ENCODE results near the gene SFT2D1.
"Not testable (repeated sequence)": the region's sequence is repeated elsewhere in the genome, so short reads cannot be mapped to it uniquely, and the experiment has no call there.

Gene SFT2D1

DNA sequence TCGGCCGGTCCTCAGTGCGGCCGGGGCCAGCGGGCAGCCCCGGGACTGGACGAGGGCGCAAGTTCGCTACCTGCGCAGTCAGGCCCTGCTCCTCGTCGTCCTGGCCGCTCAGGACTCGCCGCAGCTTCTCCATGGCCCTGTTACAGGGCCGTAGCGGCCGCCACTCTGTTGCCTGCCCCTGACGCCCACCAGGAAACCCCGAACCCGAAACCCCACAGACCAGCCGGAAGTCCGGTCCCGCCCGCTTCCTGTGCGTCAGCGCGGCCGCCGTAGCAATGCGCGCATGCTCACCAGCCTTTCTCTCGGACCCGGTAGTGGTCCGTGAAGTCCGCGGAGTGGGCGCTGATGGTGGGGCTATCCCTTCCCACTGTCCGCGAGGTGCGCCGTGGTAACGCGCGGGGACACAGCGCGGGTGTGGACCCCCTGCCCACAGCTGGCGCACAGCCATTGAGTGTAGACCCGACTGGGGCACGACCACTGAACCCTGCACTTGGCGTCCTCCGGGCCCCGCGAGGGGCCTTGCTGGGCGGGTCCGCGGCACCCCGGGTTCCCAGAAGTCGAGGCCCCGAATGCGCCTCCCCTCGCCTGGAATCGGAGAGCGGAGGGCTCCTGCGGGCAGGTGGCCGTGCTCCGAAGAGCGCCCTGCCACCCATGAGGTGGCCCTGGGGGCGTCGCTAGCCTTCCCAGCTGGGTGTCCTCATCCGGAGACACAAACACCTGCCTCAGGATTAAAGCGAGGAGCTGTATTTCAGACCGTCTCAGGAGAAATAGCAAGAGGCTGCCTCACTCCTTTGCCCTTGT is at the start of gene SFT2D1:
Gene SFT2D1, minus strand, starts transcription at position 197 of the 801 bp plus-strand sequence. Its CDS starts 64 bp downstream, at position 133.
- peak; percentile 9 to 70 for DNase-seq

DNA sequence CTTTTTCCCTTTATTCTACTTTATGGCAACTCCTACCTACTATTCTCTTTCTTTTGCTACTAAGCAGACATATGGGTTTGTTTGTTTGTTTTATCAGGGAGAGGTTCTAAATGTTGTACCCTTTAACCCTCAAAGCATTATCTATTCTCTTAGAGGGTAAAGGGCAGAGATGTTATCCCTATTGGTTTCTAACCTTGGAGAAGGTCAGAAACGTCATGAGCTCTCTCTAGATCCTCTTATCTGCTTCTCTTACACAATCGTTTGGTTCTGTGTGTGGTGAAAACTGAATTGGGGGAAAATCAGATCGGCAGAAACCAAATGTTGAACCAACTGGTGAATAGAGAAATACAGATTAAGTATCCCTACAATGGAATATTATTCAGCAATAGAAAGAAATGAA is 46.8 kb upstream of the SFT2D1 start:
- DNase-seq = no peak

DNA sequence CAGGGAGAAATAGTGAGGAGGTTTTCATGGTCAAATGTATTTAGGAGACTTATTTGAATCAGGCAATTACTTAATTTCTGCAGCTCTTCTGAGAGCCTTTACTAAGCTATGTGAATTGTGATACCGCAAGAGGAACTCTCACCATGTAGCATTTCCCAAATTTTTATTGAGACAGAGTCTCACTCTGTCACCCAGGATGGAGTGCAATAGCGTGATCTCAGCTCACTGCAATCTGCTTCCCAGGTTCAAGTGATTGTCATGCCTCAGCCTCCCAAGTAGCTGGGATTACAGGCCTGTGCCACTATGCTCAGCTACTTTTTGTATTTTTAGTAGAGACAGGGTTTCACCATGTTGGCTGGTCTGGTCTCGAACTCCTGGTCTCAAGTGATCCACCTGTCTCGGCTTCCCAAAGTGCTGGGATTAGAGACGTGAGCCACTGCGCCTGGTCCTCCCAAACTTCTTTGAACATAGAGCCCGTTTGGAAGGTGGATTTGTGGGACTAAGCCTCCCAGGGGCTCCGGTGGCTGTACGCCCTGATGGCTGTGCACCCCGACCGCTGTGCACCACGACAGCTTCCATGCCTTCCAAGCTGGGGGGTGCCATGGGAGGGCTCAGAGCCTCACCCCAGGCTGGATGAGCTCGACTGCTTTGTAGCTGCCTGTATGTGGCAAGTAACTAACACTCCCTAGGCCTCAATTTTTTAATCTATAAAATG is 46.1 kb upstream of the SFT2D1 start:
- no peak for DNase-seq

DNA sequence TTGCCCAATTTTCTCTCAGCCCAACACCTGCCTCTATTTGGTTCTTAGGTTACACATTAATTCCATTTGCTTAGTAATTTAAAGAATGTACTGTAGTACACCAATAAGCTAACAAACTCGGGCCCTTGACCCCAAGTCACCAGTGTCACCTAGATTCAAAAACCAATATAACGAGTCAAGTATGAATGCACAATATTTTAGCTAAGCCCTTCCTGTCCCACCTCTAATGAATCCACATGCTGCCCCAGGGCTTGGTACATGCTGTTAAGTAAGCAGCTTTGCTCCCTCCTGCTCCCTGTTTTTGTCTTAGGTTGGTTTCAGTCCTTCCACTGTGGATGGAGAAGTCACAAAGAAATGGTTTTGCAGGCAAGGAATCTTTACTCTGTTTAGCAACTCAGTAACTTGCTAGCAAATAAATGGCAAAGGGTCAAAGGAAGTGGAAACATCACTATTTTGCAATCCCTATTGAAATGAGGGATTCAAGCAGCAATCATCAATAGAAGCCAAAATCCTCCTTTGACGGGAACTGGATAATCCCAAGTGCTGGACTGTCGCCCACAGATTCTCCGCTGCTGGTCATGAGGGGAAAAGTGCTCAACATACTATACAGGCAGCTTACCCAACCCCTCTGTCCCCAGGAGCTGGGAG is 45.4 kb upstream of the SFT2D1 start:
- DNase-seq = no peak

DNA sequence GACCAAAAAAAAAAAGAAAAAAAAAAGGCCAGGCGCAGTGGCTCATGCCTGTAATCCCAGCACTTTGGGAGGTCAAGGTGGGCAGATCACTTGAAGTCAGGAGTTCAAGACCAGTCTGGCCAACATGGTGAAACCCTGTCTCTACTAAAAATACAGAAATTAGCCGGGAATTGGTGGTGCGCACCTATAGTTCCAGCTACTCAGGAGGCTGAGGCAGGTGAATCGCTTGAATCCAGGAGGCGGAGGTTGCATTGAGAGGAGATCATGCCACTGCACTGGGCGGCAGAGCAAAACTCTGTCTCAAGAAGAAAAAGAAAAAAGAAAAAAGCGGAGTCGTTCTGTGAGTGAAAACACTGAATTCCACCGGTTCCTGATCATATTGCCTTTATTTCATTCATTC is 44.8 kb upstream of the SFT2D1 start:
- DNase-seq = not testable (repeated sequence)

DNA sequence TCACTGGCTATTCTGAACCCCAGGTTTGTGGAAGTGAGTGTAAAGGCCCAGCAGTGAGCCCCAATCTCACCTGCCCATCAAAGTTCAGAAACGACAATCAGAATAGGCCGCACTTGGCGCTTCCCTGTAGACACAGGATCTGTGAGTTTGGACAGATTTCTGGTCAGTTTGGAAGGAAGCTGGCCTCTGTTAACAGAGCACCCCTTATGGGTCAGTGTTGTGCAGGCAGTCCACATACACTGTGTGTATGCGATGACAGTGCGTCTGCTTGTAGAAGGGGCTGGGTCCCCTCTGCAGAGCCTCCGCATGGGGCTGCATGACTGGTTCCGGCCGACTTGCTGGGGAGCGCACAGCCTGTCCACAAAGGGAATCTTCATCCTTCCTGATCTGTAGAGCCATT is 43.8 kb upstream of the SFT2D1 start:
- DNase-seq = no peak

DNA sequence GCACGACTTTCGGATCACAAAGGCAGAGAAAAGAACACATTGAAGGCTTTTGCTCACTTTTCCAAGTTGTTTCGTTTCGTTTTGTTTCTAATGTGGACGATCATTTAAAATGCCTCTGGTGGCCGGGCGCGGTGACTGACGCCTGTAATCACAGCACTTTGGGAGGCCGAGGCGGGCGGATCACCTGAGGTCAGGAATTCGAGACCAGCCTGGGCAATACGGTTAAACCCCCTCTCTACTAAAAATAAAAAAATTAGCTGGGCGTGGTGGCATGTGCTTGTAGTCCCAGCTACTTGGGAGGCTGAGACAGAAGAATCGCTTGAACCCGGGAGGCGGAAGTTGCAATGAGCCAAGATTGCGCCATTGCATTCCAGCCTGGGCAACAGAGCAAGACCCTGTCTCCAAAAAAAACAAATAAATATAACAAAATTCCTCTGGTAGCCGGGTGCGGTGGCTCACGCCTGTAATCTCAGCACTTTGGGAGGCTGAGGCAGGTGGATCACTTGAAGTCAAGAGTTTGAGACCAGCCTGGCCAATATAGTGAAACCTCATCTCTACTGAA is 41.5 kb upstream of the SFT2D1 start:
- not testable (repeated sequence) for DNase-seq

DNA sequence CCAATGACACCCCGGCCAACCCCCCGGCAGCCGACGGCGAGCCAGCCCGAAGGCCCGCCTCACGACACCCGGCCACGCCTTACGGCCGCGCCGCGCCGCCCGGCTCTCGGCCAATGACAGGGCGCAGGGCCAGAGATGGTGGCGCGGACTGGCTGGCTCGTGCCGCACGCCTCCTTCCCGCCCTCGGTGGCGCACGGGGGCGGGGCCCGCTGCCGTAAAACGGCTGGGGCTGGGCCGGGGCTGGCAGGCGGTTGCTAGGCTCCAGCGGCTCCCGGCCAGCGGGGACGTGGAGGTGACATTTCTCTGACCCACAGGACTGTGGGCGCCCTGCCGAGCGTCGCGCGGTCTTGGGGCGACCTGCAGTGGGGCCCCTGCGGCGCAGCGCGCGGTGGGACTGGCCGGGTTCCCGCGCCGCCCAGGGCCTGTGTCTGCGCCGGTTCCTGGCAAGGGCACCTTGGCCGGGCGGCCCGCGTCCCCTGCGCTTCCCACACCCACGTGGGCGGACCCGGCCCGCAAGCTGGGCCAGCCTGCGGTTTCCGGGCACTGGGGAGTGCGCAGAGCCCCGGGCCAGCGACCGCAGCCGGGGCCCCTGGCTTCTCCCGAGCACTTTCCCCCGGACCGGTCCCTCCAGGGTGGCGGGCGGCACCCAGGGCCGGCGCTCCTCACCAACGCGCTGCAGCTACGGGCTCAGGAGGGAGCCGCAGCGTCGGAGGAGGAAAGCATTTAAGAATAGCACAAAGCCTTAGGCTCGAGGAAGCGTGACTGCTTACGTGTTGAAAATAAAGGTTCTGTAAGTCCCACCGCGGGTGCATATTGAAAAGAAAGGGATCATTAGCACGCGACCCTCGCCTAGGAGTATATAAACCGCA is 40.8 kb upstream of the SFT2D1 start, which contains the start of gene MPC1:
Gene MPC1, minus strand, starts transcription at position 8 of the 869 bp plus-strand sequence. CDS start 64 bp downstream, outside the sequence.
- DNase-seq = peak; percentile 69 to 93

DNA sequence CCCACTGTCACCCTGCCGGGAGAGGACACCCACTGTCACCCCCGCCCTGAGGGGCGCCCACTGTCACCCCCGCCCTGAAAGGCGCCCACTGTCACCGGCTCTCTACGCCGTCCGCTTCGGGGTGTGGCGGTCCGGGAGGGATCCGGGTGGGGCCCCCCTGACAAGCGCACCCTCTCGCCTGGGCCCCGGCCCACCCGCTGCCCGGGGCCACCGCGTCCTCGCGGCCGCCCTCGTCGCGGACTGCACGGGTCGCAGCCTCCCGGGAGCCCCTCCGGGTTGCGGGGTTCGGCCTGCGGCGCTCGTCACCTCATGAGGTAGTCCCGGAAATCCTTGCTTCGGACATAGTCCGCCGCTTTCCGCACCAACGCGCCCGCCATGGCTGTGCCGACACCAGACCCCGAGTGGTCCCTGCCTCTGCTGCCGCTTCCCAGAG is 40.2 kb upstream of the SFT2D1 start:
- no peak for DNase-seq

DNA sequence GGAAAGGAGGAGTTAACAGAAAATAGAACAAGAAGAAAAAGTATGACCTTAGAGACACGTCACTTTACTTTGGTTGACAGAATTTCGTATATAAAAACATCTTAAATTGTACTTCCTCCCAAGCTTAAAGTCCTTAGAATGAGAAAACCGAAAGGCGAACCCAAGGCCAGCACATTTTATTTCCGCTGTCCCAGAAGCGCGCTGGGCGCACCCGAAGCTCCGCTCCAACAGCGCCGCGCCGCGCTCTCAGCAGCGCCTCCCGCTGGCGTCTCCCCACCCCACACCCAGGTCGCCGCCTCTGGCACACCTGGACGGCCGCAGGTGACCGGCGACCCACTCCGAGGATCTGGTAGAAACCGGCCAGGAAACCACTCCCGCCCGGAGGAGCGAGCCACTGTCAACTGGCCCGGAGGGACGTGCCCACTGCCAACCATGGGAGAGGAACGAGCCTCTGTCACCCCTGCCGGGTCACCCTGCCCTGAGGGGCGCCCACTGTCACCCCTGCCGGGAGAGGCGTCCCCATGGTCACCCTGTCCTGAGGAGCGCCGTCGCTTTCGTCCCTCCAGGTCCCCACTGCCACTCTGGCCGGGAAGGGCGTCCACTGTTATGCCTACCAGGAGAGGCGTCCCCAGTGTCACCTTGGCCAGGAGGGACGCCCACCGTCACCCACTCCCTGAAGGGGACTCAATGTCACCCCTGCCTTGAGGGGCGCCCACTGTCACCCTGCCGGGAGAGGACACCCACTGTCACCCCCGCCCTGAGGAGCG is 39.6 kb upstream of the SFT2D1 start:
- DNase-seq = peak in 1 of 2 experiments; percentile 2

DNA sequence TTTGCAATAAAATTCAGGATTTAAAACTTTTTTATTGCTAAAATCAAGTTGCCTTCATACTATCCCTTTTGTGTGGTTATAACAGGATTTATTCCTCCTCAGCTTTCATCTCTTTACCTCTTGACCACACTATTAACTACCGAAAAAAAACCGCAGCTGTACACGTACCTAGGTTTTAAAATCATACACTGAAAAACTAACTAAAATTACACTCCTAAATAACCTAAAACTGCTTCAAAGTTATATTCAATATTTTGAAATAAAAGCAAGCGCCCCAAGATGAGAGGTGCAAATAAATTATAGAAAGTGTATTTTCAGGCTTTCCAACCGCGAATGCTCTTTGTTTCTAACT is 39.0 kb upstream of the SFT2D1 start:
- DNase-seq = no peak

DNA sequence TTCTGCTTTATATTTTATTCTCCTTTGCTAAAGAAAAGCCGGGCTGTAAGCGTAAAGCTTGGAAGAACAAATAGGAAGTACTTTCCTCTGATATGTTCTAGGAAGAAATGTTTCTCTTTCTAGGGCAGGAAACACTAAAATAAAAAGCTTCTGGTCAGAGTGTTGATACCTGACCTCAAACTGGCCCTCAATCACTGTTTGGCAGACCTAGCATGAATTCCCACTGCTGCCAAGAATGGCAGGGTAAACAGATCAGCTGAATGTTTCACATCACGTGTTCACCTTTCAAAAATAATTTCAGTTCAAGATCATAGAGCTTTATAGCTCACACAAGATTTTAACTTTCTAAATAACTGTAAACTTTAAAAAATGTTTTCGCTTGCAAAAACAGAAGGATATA is 37.5 kb upstream of the SFT2D1 start:
- no peak for DNase-seq

DNA sequence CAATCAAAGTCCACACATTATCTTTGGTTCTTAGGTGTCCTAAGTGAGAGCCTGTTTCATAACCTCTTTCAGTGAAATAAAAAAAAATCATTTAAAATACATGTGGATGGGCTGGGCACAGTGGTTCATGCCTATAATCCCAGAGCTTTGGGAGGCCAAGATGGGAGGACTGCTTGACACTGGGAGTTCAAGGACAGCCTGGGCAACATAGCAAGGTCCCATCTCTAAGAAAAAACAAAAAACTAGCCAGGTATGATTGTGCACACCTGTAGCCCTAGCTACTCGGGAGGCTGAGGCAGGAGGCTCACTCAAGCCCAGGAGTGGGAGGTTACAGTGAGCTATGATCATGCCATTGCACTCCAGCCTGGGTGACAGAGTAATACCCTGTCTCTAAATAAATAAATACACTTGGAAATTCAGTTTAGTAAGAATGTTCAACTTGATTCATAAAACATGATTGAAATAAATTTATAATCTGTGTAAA is 36.8 kb upstream of the SFT2D1 start:
- DNase-seq = no peak

DNA sequence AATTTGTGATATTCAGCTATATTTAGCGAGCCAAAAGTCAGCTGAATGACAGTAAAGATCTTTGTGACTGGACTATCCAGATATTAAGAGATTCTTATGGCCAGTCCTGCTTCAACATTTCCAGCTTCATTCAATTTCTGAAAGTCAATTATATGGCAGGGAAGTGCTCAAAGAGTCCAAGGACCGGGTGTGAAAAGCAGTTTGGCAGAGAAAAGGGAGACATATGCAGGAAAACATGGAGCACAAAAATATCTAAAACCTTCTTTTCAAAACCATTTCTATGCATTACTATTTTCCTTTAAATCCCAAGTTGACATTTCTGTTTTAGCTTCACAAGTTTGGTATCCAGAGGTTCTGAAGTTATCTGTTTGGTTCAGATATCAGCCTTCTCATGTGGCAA is 35.4 kb upstream of the SFT2D1 start:
- no peak for DNase-seq

DNA sequence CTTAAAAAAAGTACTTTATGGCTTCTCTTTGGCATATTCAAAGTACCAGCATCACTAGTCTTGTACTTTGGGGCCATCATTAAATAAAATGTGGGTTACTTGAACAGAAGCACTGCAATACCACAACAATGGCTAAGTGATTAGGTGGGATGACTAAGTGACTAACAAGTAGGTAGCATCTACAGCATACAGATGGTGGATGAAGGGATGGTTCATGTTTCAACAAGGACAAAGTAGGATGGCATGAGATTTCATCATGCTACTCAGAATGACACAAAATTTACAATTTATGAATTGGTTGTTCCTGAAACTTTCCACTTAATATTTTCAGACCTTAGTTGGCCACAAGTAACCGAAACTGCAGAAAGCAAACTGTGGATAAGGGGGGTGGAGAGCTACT is 32.7 kb upstream of the SFT2D1 start:
- DNase-seq = no peak

DNA sequence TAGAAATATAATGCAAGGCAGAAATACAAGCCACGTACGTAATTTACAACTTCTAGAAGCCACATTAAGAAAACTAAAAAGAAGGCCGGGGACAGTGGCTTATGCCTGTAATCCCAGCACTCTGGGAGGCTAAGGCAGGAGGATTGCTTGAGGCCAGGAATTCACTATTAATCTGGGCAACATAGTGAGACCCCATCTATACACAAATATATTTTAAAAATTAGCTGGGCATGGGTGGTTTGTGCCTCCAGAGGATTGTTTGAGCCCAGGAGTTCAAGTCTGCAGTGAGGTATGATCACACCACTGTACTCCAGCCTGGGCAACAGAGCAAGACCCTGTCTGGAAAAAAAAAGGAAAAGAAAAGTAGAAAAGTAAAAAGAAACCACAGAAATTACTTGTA is 28.1 kb upstream of the SFT2D1 start:
- DNase-seq = no peak

DNA sequence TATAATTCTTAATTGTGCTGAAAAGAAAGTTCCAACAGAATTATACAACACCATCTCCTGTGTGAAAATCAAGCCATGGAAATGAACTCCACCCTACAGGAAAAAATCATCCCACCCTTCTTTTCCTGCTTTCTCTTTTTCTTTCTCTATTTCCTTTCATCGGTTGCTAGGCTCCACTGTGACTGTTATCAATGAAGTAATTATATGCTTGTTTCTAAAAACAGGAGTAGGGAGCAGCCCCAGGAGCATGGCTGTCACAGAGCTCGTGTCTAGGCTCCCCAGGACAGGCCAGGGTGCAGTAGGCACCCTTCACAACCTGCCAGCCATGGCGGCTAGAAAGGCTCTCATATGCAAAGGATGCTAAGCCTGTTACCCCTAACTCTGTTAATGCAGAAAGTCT is 27.4 kb upstream of the SFT2D1 start:
- no peak for DNase-seq

DNA sequence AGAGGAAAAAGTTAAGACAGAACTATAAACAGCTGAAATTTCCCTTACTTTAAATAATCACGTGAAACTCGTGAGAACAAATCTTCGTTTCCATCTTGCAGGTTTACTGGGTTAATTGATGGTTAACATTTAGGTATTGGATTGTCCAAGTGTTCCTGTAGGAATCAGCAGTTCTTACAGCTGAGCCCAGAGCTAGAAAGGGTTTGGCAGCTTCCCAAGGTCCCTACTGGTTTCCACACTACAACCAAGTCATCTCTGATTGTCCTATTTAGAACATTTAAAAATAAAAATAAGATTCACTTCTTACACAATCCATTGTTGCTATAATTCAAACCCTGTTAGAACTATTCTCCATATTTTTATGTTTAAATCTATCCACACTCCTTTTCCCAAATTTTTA is 24.6 kb upstream of the SFT2D1 start:
- DNase-seq = no peak

DNA sequence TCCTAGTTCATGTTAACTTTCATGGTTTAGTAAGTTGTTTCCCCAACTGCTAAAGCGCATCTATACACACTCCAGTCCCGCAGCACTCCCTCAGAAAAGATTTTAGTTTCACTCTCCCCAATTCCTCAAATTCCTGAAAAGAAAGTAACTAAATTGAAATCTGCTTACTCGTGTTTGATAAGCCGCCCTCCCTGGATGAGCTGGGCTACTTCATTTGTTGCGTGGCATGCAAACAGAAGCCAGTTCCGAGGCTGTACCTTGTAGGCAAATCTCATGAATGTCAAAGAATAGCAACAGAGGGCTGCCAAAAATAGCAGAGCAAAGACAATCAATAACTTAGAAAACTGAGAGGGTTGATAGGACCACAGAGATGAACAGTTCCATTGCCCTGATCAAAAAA is 23.5 kb upstream of the SFT2D1 start:
- DNase-seq = no peak

DNA sequence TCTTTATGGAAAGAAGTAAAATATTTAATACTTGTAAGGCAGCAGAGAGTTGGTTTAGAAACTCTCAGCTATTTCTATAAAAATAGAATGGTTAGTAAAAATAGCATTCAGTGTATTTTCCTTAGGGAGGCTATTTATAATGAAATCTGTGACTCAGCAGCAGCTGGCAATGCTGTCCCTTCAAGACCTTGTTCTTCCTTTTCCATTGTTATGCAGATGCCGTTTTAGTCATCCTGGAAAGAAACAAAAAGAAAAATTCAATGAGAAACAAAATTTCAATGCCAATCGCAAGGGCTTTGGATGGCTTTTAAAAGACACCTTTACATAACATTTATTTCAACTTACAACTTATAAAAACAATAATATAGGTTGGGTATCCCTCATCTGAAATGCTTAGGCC is 22.9 kb upstream of the SFT2D1 start:
- DNase-seq = no peak

DNA sequence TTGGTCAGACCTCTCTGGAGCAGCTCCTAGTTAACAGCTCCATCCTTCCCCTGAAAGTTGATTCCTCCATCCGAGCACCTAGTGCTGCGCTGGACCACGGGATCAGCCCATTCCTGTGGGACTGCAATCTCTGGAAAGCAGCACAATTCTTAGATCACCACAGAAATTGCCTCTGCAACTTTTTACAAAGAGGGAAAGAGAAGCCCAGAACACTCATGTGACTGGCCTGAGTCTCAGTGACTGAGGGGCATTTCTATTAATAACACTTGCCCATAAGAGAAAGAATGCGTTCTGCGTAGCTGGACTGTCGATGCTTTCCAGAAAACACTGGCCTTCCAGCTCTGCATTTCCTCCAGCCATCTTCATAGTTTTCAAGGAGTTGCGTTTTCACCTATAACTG is 22.1 kb upstream of the SFT2D1 start:
- DNase-seq = no peak

DNA sequence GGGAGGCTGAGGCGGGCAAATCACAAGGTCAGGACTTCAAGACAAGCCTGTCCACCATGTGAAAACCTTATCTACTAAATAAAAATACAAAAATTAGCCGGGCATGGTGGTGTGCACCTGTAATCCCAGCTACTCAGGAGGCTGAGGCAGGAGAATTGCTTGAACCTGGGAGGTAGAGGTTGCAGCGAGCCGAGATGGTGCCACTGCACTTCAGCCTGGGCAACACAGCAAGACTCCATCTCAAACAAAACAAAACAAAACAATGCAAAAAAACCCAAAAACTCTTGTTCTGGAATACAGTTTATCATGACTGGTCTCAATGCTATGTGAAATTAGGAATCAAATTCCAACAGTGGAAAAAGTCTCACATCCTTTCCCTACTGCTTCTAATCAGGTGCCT is 20.1 kb upstream of the SFT2D1 start:
- DNase-seq = not testable (repeated sequence)
